Measurements from ENCODE around the gene TSPOAP1.

Gene TSPOAP1

GRCh38 chr17:58316260-58316960 is 12.2 kb downstream of the TSPOAP1 start:
- DNase-seq: no peak

GRCh38 chr17:58315750-58316149 is 12.8 kb downstream of the TSPOAP1 start:
- DNase-seq: no peak

GRCh38 chr17:58315281-58315711 is 13.3 kb downstream of the TSPOAP1 start:
- no peak for DNase-seq

- no peak for DNase-seq
Measured at GRCh38 chr17:58314706-58315015, 13.9 kb downstream of the TSPOAP1 start.

- DNase-seq: peak; percentile 39
Measured at GRCh38 chr17:58313815-58314705, 14.5 kb downstream of the TSPOAP1 start.

- DNase-seq: no peak
Measured at GRCh38 chr17:58312829-58313228, 15.8 kb downstream of the TSPOAP1 start.

- no peak for DNase-seq
Measured at GRCh38 chr17:58312021-58312630, 16.5 kb downstream of the TSPOAP1 start.

- no peak for DNase-seq
Measured at GRCh38 chr17:58311429-58311894, 17.1 kb downstream of the TSPOAP1 start.

GRCh38 chr17:58310511-58311428 is 17.8 kb downstream of the TSPOAP1 start:
- no peak for DNase-seq

- no peak for DNase-seq
Measured at GRCh38 chr17:58309918-58310259, 18.7 kb downstream of the TSPOAP1 start.

GRCh38 chr17:58308985-58309917 is 19.3 kb downstream of the TSPOAP1 start:
- no peak for DNase-seq

GRCh38 chr17:58308173-58308984 is 20.2 kb downstream of the TSPOAP1 start:
- DNase-seq: no peak

- DNase-seq: no peak
Measured at GRCh38 chr17:58307468-58308172, 21.0 kb downstream of the TSPOAP1 start.

GRCh38 chr17:58306131-58306951 is 22.3 kb downstream of the TSPOAP1 start:
- no peak for DNase-seq

GRCh38 chr17:58305626-58306025 is 23.0 kb downstream of the TSPOAP1 start:
- no peak for DNase-seq

GRCh38 chr17:58304750-58305486 is 23.7 kb downstream of the TSPOAP1 start:
- no peak for DNase-seq

- DNase-seq: no peak
Measured at GRCh38 chr17:58303971-58304749, 24.4 kb downstream of the TSPOAP1 start.
